ENCODE results near the gene NEK10. TPM values are rescaled to one million over a fixed set of nuclear protein-coding genes. Genes with fewer than 3 reads are reported as not detected.

NEK10 gene
- total and polyA plus RNA-seq, 2 donors (not counting 1 experiment from before 2014, with no cell fraction given), result 0.49 to 0.55 TPM

- H3K4me1 Mint-ChIP-seq, result no peaks in the 10 kb centered on the region
- Histone ChIP-seq H3K4me3 (ENCODE audit: control extremely low read depth in 1 of 5, extremely low read depth in 1 of 5, insufficient read depth in 1 of 5, low read depth in 2 of 5, low read length in 4 of 5) (no peak overlapping the region), H3K4me1 (ENCODE audit: control insufficient read depth in 2 of 2, insufficient read depth in 2 of 2, low read length in 2 of 2) (no peaks in the 10 kb centered on the region), H4K20me1 (ENCODE audit: control insufficient read depth, insufficient read depth, low read length, poor library complexity, severe bottlenecking) (no peaks in the 10 kb centered on the region), H2AFZ (ENCODE audit: insufficient read depth, low read depth, low read length, poor library complexity, severe bottlenecking) (no peak overlapping the region), H3K27ac (ENCODE audit: low read length in 2 of 2) (no peak overlapping the region), H3K9ac (ENCODE audit: low read length) (no peak overlapping the region), H3K79me2 (ENCODE audit: control insufficient read depth, insufficient read depth, low read length) (no peaks in the 10 kb centered on the region), H3K9me3 (ENCODE audit: control extremely low read depth in 1 of 3, control insufficient read depth in 2 of 3, insufficient read depth in 1 of 3, low read length in 2 of 3) (no peaks in the 10 kb centered on the region), H3K27me3 (replicated peaks in 1 of 4; ENCODE audit: control extremely low read depth in 1 of 4, control insufficient read depth in 3 of 4, insufficient read depth in 4 of 4, low read length in 3 of 4) (no peaks in the 10 kb centered on the region), H3K4me2 (replicated peaks; ENCODE audit: low read depth, low read length, poor library complexity, severe bottlenecking) (no peak overlapping the region), H3K36me3 (replicated peaks in 1 of 2; ENCODE audit: control extremely low read depth in 1 of 2, control insufficient read depth in 1 of 2, extremely low read depth in 1 of 2, insufficient read depth in 2 of 2, low read length in 1 of 2) (no peaks in the 10 kb centered on the region)
- no peak overlapping the region for H3K4me3 Mint-ChIP-seq
- 100% methylated on average over 1 of the region's 3 CpGs for WGBS (ENCODE audit: insufficient coverage)
- ChIA-PET POLR2A (no interaction called here), CTCF (no interaction called here)
- H3K27me3 Mint-ChIP-seq, result peaks cover 6% of the 10 kb centered on the region
- intact Hi-C loops (cut with micrococcal nuclease), result no loop called here
- DNase-seq (no peak), ATAC-seq (ENCODE audit: low read depth) (no peak)
- no peaks in the 10 kb centered on the region for H3K9me3 Mint-ChIP-seq (ENCODE audit: insufficient read depth)
- H3K27ac Mint-ChIP-seq, result no peak overlapping the region
- TF ChIP-seq EZH2 (IDR thresholded peaks at IDR 0.05; ENCODE audit: borderline replicate concordance, insufficient read depth, low read depth, low read length, poor library complexity, severe bottlenecking), result no peak
- TF ChIP-seq CTCF (IDR thresholded peaks at IDR 0.05), result no peak
Measured at GRCh38 chr3:27074914-27075313, 294.3 kb downstream of the NEK10 start.

GRCh38 chr3:27073912-27074311 is 295.3 kb downstream of the NEK10 start:
- no CpG with 5 or more reads among the region's 3 CpGs for WGBS (ENCODE audit: insufficient coverage)
- no peak overlapping the region for H3K9ac ChIP-seq (ENCODE audit: low read length)
- POLR2A ChIA-PET, result no interaction called here
- no peak overlapping the region for H2AFZ ChIP-seq (ENCODE audit: insufficient read depth, low read depth, low read length, poor library complexity, severe bottlenecking)
- DNase-seq (no peak), ATAC-seq (ENCODE audit: low read depth) (no peak)
- CTCF ChIA-PET, result no interaction called here
- intact Hi-C loops (cut with micrococcal nuclease), result no loop called here
- TF ChIP-seq EZH2 (IDR thresholded peaks at IDR 0.05; ENCODE audit: borderline replicate concordance, insufficient read depth, low read depth, low read length, poor library complexity, severe bottlenecking) (no peak), CTCF (IDR thresholded peaks at IDR 0.05) (no peak)
- no peaks in the 10 kb centered on the region for H3K9me3 ChIP-seq (ENCODE audit: control extremely low read depth in 1 of 3, control insufficient read depth in 2 of 3, insufficient read depth in 1 of 3, low read length in 2 of 3)
- no peaks in the 10 kb centered on the region for H3K79me2 ChIP-seq (ENCODE audit: control insufficient read depth, insufficient read depth, low read length)
- H4K20me1 ChIP-seq (ENCODE audit: control insufficient read depth, insufficient read depth, low read length, poor library complexity, severe bottlenecking), result no peaks in the 10 kb centered on the region
- Mint-ChIP-seq H3K4me1 (no peaks in the 10 kb centered on the region), H3K4me3 (no peak overlapping the region), H3K27me3 (peaks cover 6% of the 10 kb centered on the region), H3K27ac (no peak overlapping the region), H3K9me3 (ENCODE audit: insufficient read depth) (no peaks in the 10 kb centered on the region)
- no peaks in the 10 kb centered on the region for H3K4me1 ChIP-seq (ENCODE audit: control insufficient read depth in 2 of 2, insufficient read depth in 2 of 2, low read length in 2 of 2)
- H3K27me3 ChIP-seq (replicated peaks in 1 of 4; ENCODE audit: control extremely low read depth in 1 of 4, control insufficient read depth in 3 of 4, insufficient read depth in 4 of 4, low read length in 3 of 4), result no peaks in the 10 kb centered on the region
- no peak overlapping the region for H3K4me3 ChIP-seq (ENCODE audit: control extremely low read depth in 1 of 5, extremely low read depth in 1 of 5, insufficient read depth in 1 of 5, low read depth in 2 of 5, low read length in 4 of 5)
- H3K36me3 ChIP-seq (replicated peaks in 1 of 2; ENCODE audit: control extremely low read depth in 1 of 2, control insufficient read depth in 1 of 2, extremely low read depth in 1 of 2, insufficient read depth in 2 of 2, low read length in 1 of 2), result no peaks in the 10 kb centered on the region
- H3K27ac ChIP-seq (ENCODE audit: low read length in 2 of 2), result no peak overlapping the region
- no peak overlapping the region for H3K4me2 ChIP-seq (replicated peaks; ENCODE audit: low read depth, low read length, poor library complexity, severe bottlenecking)

Measured in B cell (primary cell).